Activated CD8-positive, alpha-beta memory T cell treated with anti-CD3 and anti-CD28 coated beads for 24 hours (primary cell): Measurements from ENCODE around the gene UFSP1.

Experiments
- DNase-seq: peaks from one replicate; pipeline ENCODE4 v3.0.0-alpha.2; 2020

UFSP1 gene

GRCh38 chr7:100894860-100895700 is 5.6 kb upstream of the UFSP1 start:
- DNase-seq = peak; percentile 89

DNA sequence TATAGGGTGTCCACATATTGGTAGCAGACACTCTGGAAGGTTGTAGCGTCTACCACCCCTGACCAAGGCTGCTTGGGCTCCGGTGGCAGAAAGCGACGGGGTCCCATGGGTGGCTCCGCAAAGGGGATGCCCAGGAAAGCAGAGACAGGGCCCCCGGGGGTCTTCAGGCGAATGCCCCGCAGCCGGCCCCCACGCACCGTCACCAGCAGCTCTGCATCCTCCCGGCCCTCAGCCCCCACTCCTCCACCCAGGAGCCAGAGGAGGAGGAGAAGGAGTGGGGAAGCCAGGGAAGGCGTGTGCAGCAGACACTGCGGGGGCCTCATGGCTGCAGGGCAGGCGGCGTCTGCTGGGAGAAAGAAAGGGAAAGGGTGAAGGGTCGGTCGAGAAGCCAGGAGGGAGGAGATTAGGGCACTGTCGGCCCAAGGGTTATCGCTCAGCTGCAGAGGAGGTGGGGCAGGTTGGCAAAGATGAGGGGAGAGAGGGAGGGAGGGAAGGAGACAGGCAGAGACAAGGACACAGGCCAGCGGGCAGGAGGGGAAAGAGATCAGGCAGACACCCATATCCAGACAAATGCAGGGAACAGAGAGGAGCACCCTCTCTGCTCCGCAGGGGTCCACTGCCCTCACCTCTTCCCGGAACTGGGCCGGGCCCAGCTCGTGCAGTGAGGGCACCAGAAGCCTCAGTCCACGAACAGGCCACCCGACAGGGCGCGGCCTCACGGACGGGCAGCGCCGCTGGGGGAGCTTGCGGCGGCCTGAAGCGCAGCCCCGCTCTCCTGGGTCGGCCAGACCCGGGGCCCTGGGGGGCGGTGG is 4.6 kb upstream of the UFSP1 start:
- no peak for DNase-seq

GRCh38 chr7:100893318-100893895 is 3.9 kb upstream of the UFSP1 start:
- DNase-seq = no peak

DNA sequence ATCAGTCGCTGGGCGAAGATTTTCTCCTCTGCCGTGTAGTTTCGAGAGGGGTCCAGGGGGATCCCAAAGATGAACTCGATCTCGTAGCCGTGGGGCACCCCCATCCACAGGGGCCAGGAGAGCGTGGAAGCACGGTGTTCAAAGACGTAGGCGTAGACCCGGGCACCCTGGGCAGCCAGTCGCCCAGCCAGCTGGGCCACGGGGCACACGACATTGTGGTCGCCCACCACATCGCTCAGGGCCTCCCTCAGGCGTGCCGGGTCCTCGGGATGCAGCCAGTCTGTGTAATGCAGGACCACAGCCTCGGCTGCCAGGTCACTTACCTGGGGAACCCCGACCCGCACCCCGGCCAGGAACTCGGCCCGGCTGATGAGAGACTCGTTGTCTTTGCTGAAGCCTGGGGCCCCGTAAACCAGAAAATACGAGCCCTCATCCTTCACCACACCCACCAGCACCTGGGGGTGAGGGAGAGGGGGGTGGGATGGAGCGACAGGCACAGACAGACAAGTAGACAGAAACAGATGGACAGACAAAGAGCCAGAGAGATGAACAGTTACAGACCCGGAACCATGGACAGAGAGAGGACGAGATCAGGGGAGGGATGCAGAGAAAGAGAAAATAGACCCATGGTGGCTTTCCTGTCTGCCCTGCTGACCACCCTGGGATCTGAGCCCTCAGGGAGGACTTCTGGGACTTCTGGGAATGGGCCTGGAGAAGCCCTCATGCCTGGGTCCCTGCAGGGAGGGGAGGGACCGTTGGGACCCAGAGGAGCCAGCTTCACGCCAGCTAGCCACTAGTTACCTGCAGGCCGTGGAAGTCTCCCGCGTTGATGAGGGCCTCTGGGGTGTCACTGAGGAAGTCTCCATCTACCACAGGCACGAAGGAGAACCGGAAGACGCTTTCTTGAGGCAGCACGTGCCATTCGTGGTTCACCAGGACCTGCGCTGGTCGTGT is 3.1 kb upstream of the UFSP1 start:
- DNase-seq = no peak

DNA sequence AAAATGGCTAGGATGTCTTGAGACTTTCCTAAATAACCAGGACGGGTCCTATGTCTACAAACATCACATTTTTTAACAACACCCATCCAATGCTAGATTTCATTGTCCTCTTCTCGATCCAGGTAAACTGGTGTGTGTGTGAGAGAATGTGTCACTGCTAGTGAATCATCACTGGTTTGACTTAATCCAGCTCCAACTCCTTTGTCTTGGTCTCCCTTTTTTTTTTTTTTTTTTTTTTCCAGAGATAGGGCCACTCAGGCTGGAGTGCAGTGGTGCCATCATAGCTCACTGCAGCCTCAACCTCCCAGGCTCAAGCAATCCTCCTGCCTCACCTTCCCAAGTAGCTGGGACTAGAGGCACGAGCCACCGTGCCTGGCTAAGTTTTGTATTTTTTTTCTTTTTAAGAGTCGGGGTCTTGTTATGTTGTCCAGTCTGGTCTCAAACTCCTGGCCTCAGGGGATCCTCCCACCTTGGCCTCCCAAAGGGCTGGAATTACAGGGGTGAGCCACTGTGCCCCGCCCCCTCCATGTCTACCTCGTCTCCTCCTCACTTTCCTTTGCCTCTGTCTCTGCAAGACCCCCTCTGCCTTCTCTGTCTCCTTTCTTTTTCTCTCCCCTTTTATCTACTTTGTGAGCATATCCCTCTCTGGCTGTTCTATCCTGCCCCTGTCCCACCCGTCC is 2.2 kb upstream of the UFSP1 start:
- DNase-seq = no peak

DNA sequence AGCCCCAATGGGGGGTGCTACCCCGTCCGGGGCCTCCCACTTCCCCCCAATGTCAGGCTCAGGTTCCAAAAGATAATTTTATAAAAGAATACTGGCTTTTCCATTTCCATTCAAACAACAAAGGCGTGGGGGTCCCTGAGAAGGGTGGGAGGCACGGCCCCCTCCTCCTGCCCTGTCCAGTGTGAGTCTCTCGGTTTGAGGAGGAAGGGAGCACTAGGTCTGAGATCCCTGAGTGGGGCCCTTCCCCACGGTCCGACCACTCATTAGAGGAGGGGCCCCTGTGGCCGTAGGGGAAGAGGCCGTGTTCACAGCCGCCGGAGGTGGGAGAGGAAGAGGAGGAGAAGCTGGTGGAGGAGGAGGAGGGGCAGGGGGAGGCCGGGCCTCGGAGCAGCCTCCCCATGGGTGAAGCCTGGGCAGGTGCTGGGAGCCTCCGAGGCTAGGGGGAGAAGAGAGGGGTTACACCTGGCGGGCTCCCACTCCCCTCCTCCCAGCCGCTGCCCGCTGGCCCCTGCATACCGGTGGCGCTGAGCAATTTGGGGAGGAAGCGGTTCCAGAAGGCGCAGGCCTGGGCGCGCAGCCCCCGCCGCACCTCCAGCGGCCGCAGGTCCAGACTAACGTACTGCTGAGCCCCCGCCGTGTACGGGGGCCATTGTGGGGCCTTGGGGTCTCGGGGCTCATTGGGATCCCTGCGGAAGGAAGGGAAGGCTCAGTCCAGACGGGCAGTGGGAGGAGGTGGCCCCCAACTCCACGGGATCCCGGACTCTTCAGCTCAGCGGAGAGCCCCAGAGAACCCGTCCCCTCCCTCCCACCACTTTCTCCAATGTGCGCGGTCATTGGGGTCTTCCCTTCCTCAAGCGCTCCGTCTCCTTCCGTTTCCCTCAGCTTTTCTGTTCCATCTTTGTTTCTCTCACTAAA is 1.4 kb upstream of the UFSP1 start:
- DNase-seq = no peak

- peak; percentile 74 for DNase-seq
Observed at GRCh38 chr7:100888291-100888987, 1.1 kb downstream of the UFSP1 start.

- peak; percentile 78 for DNase-seq
Observed at GRCh38 chr7:100887516-100888290, 1.8 kb downstream of the UFSP1 start.

GRCh38 chr7:100886936-100887515 is 2.5 kb downstream of the UFSP1 start:
- DNase-seq = peak; percentile 66

DNA sequence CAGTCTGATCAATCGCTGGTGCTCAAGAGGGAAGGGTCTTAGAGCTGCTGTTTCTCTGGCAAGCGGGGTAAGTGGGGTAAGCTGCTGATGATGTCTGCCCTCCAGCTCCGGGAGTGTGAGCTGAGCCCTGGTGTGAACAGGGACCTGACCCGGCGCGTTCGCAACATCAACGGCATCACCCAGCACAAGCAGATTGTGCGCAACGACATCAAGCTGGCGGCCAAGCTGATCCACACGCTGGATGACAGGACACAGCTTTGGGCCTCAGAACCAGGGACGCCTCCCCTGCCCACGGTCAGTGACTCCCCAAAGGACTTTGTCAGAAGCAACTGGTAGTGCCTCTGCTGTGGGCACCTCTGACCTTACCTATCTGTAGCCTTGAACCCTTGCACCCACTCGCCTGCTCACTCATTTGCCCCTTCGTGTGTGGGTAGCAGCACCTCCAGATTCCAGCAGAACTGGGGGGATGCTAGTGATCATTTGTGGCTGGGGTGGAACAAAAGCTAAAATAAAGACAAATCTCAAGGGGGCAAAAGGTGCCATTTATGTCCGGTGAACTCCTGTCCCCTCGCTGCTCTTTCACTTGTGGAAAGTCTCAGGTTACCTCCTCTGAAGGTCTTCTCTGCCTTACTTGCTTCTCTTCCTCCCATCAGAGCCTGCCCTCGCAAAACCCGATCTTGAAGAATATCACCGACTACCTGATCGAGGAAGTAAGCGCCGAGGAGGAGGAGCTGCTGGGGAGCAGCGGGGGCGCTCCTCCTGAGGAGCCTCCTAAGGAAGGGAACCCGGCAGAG is 3.2 kb downstream of the UFSP1 start:
- DNase-seq = no peak

DNA sequence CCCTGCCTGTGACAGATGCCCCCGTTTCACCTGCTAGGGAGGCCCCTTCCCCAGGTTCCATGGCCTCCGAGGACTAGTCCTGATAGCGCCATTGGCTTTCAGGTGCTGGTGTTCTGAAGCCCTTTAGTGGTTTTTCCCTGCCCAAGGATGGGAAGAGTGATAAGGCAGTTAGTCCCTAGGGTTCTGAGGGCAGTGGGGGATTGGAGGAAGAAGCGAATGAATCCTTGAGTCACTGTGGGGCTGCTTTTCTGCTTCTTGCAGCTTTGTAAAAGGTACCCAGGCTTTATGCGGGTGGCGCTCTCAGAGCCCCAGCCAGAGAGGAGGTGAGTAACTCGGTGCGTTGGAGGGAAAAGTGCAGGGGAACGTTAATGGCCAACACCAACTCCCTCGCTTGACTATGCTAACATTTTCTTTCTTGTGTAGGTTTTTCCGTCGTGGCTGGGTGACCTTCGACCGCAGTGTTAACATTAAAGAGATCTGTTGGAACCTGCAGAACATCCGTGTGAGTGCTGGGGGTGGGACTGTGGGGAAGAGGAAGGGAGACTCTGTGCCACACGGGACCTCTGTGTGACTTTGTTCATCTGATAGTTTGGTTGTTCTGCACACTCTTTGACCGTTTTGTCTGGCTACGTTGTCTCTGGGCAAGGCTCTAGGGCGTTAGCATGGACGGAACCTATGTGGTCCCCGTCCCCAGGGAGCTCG is 3.9 kb downstream of the UFSP1 start:
- no peak for DNase-seq

DNA sequence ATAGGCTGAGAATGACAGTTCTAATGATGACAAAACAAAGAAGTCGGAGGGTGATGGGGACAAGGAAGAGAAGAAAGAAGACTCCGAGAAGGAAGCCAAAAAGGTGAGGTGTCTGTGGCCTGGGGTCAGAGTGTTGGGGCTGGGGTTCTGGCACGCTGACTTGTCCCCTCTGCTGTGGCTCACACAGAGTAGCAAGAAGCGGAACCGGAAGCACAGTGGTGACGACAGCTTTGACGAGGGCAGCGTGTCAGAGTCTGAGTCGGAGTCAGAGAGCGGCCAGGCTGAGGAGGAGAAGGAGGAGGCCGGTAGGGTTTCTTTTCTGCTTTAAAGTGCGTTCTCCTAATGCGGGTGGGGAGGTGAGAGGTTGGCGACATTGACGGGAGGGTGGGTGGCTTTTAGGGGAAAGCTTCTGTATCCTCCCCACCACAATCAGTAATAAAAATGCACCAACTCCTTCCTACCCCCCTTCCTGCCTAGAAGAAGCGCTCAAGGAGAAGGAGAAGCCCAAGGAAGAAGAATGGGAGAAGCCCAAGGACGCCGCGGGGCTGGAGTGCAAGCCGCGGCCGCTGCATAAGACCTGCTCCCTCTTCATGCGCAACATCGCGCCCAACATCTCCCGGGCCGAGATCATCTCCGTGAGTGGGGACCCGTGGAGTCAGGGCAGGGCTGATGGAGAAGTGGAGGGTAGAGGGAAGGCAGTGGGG is 4.6 kb downstream of the UFSP1 start:
- no peak for DNase-seq

- no peak for DNase-seq
Observed at GRCh38 chr7:100882785-100883526, 6.6 kb downstream of the UFSP1 start.

GRCh38 chr7:100882201-100882600 is 7.3 kb downstream of the UFSP1 start:
- DNase-seq = no peak

DNA sequence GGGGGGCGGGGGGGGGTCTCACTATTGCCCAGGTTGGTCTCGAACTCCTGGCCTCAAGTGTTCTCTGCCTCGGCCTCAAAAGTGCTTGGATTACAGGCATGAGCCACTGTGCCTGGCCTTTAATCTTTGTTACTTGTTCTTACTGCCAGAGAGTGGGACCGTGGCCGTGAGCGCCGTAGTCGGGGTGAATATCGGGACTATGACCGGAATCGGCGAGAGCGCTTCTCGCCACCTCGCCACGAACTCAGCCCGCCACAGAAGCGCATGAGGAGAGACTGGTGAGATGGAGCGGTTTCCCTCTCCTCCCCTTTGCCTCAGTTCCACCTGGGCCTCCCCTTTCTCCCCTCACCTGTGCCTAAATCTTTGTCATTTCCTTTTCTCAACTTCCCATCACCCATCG is 8.4 kb downstream of the UFSP1 start:
- no peak for DNase-seq

DNA sequence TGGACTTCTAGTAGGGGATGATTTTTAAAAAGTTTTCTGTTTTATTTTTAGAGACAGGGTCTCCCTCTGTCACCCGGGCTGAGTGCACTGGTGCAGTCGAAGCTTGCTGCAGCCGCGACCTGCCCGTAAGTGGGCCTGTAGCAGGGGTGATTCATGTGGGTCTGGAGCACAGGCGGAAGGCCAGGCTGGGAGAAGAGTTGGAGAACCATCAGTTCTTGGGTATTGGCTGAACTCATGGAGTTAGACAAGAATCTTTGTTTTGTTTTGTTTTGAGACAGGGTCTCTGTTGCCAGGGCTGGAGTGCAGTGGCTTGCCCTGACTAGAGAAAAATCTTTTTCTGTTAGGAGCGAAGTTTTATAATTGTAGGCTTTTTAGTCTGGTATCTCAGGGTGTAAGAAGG is 8.9 kb downstream of the UFSP1 start:
- DNase-seq = no peak
